PC-9 (cell line): ENCODE results near the gene FIBCD1.

ENCODE experiments used
- EZH2 ChIP-seq: fragments of 200-600 bp; sonication (generic); IDR thresholded peaks from 2 replicates; pipeline ENCODE4 v1.8.0; 2017; ENCODE audit warnings: antibody characterized with exemption, low read depth
- TF ChIP-seq, protein P1 (sequence below): fragments of 200-600 bp; sonication (generic); conservative IDR thresholded peaks from 2 replicates; pipeline ENCODE4 v1.6.1; 2017; ENCODE audit warnings: mixed run types, antibody characterized with exemption, mild to moderate bottlenecking, moderate library complexity

DNA sequence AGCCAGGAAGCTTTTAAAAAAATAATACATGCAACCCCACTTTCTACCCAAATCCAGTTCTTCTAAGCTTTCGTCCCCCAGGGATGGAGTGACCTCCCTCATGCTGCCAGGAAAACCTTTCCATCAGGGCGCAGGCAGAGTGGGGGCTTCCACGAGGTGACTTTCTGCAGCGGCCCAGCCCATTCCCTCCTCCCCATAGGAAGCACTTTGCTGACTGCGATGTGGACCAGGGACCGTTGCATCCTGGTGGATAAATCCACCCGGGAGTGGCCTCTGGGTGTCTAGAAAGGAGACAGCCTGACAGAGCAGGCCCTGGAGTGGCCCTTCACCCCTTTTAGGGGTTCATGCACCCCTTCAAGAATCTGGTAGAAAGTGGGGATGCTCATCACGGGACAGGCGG is 44.0 kb downstream of the FIBCD1 start:
- TF ChIP-seq EZH2: no peak
- TF ChIP-seq, protein P1, sequence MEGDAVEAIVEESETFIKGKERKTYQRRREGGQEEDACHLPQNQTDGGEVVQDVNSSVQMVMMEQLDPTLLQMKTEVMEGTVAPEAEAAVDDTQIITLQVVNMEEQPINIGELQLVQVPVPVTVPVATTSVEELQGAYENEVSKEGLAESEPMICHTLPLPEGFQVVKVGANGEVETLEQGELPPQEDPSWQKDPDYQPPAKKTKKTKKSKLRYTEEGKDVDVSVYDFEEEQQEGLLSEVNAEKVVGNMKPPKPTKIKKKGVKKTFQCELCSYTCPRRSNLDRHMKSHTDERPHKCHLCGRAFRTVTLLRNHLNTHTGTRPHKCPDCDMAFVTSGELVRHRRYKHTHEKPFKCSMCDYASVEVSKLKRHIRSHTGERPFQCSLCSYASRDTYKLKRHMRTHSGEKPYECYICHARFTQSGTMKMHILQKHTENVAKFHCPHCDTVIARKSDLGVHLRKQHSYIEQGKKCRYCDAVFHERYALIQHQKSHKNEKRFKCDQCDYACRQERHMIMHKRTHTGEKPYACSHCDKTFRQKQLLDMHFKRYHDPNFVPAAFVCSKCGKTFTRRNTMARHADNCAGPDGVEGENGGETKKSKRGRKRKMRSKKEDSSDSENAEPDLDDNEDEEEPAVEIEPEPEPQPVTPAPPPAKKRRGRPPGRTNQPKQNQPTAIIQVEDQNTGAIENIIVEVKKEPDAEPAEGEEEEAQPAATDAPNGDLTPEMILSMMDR: no peak
